K562 (cell line): ENCODE data around the gene UCKL1. TPM values are rescaled to one million over a fixed set of nuclear protein-coding genes. Genes with fewer than 3 reads are reported as not detected.

Source experiments
- COPS2 ChIP-seq: fragments of 450-650 bp; conservative IDR thresholded peaks from 2 replicates; pipeline ENCODE4 v1.6.1; 2016; ENCODE audit warnings: mild to moderate bottlenecking, moderate library complexity
- LEF1 ChIP-seq: fragments of 450-650 bp; IDR thresholded peaks from 2 replicates; pipeline ENCODE4 v1.6.1; 2016; ENCODE audit warnings: mild to moderate bottlenecking
- PRPF4 ChIP-seq: fragments of 200-400 bp; formaldehyde crosslinking; IDR thresholded peaks from one replicate; pipeline ENCODE4 v1.6.1; 2017; ENCODE audit warnings: low read length, low read depth, mild to moderate bottlenecking; ENCODE audit not compliant: insufficient read depth, poor library complexity, severe bottlenecking
- SRSF1 ChIP-seq: fragments of 200-400 bp; formaldehyde crosslinking; IDR thresholded peaks from 2 replicates; pipeline ENCODE4 v1.6.1; 2017; ENCODE audit warnings: mild to moderate bottlenecking, low read depth, low read length, moderate library complexity
- THRB ChIP-seq: fragments of 450-650 bp; formaldehyde crosslinking; conservative IDR thresholded peaks from 2 replicates; pipeline ENCODE4 v1.4.0; 2022; ENCODE audit warnings: mild to moderate bottlenecking, missing genetic modification characterization
- ZBTB5 ChIP-seq: fragments of 450-650 bp; IDR thresholded peaks from 2 replicates; pipeline ENCODE4 v1.6.1; 2017; ENCODE audit warnings: antibody characterized with exemption
- ZFP30 ChIP-seq: fragments of 250-450 bp; sonication (Bioruptor Pico); IDR thresholded peaks from 2 replicates; pipeline ENCODE4 v1.8.0; 2022; ENCODE audit warnings: moderate library complexity, mild to moderate bottlenecking, inconsistent platforms, borderline replicate concordance
- polyA plus RNA-seq, 8 experiments: library from polyadenylated mRNA; depleted of rRNA in 4 of 8; stranded (reverse) in 5 of 8; unstranded in 3 of 8; fragments of >200 nt; fragmentation: Nextera tagmentation in 2 of 8; fragmentation: Illumina TruSeq in 1 of 8; extraction: Ambion mirVana in 2 of 8; extraction: Trizol in 1 of 8; gene quantifications; 2 replicates each; pipeline versions ENCODE4 v1.2.1 to v1.2.3, GENCODE V29; 2011 to 2014; ENCODE audit warnings: inconsistent platforms in 1 of 8, missing spikeins in 1 of 8
- total RNA-seq, 7 experiments: library from RNA; depleted of rRNA in 6 of 7; stranded (reverse); fragments of >200 nt in 6 of 7; fragmentation: Illumina TruSeq in 2 of 7; extraction: Trizol in 2 of 7; gene quantifications; 2 replicates each; pipeline versions ENCODE4 v1.2.1 to v1.2.3, GENCODE V29; 2011 to 2021; ENCODE audit warnings: low replicate concordance in 1 of 7

The UCKL1 gene
- total and polyA plus RNA-seq, 9 of the 15 experiments (the other 6 are each of a cell fraction or from before 2014, with no cell fraction given): 3.1 to 52.8 (median 24.2) TPM

- TF ChIP-seq ZFP30 (CRISPR knock-in tag): no peak
- no peak for TF ChIP-seq SRSF1
- TF ChIP-seq COPS2: no peak
- TF ChIP-seq PRPF4: no peak
- no peak for TF ChIP-seq THRB (CRISPR knock-in tag)
- TF ChIP-seq LEF1: 0 out of 2 replicates have a peak, but pooled peaks have one; percentile 20
- no peak for TF ChIP-seq ZBTB5
Measured at GRCh38 chr20:63980806-63981728, 24.9 kb upstream of the UCKL1 start, which contains the start of gene PRPF6 (continued).
